ENCODE data around the gene IRF9.

DNA sequence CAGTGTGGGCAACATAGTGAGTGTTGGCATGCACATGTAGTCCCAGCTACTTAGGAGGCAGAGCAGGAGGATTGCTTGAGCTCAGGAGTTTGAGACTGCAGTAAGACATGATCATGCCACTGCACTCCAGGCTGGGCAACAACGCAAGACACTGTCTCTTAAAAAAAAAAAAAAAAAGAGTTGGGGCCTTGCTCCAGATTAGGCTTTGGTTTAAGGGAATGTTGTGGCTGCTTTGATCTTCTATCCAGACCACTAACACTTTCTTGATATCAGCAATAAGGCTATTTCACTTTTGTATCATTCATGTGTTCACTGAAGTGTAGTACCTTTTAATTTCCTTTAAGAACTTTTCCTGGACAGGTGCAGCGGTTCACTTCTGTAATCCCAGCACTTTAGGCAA, 33.4 kb upstream of the IRF9 start:
- TF ChIP-seq, protein P1, sequence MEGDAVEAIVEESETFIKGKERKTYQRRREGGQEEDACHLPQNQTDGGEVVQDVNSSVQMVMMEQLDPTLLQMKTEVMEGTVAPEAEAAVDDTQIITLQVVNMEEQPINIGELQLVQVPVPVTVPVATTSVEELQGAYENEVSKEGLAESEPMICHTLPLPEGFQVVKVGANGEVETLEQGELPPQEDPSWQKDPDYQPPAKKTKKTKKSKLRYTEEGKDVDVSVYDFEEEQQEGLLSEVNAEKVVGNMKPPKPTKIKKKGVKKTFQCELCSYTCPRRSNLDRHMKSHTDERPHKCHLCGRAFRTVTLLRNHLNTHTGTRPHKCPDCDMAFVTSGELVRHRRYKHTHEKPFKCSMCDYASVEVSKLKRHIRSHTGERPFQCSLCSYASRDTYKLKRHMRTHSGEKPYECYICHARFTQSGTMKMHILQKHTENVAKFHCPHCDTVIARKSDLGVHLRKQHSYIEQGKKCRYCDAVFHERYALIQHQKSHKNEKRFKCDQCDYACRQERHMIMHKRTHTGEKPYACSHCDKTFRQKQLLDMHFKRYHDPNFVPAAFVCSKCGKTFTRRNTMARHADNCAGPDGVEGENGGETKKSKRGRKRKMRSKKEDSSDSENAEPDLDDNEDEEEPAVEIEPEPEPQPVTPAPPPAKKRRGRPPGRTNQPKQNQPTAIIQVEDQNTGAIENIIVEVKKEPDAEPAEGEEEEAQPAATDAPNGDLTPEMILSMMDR (IDR thresholded peaks at IDR 0.05): no peak
- TF ChIP-seq POLR2A (IDR thresholded peaks at IDR 0.05): no peak

All from tibial nerve (tissue), 3 donors.